GM12865 (cell line): ENCODE results near the gene MANBA.

Experiments used
- DNase-seq: peaks from one replicate; pipeline ENCODE4 v3.0.0; 2010; ENCODE audit warnings: low read depth
- H3K4me3 ChIP-seq: 2 replicates; pipeline ENCODE4 v1.5.1; 2011; ENCODE audit warnings: mild to moderate bottlenecking, low read depth, low read length, control low read depth
- CTCF ChIP-seq: IDR thresholded peaks from 2 replicates; pipeline ENCODE4 v1.5.1; 2011; ENCODE audit warnings: low read length, control low read depth, low read depth, inconsistent platforms; ENCODE audit not compliant: insufficient read depth; ENCODE audit errors: missing control alignments

MANBA gene

GRCh38 chr4:102657206-102657605 is 103.6 kb downstream of the MANBA start:
- H3K4me3 ChIP-seq, result no peak overlapping the region
- DNase-seq, result no peak
- TF ChIP-seq CTCF, result no peak

GRCh38 chr4:102647117-102647516 is 113.7 kb downstream of the MANBA start:
- H3K4me3 ChIP-seq, result no peak overlapping the region
- TF ChIP-seq CTCF, result no peak
- DNase-seq, result no peak

- TF ChIP-seq CTCF, result no peak
- no peak overlapping the region for H3K4me3 ChIP-seq
- DNase-seq, result no peak
Observed at GRCh38 chr4:102642631-102643298, 118.0 kb downstream of the MANBA start.

GRCh38 chr4:102641793-102642192 is 119.0 kb downstream of the MANBA start:
- no peak for DNase-seq
- H3K4me3 ChIP-seq, result no peak overlapping the region
- no peak for TF ChIP-seq CTCF

- no peak for DNase-seq
- no peak overlapping the region for H3K4me3 ChIP-seq
- no peak for TF ChIP-seq CTCF
Observed at GRCh38 chr4:102640669-102641068, 120.1 kb downstream of the MANBA start.

GRCh38 chr4:102639598-102639997 is 121.2 kb downstream of the MANBA start:
- no peak overlapping the region for H3K4me3 ChIP-seq
- no peak for TF ChIP-seq CTCF
- no peak for DNase-seq

- no peak for DNase-seq
- TF ChIP-seq CTCF, result no peak
- H3K4me3 ChIP-seq, result no peak overlapping the region
Observed at GRCh38 chr4:102638621-102639020, 122.1 kb downstream of the MANBA start.
